HCT116 (cell line): ENCODE measurements around the gene HOXA7. TPM values are rescaled to one million over a fixed set of nuclear protein-coding genes. Genes with fewer than 3 reads are reported as not detected.
A peak's percentile ranks its signal among the peaks of the same experiment; 100 is the strongest.

ENCODE experiments used
- ATAC-seq: fragments of 200-7000 bp; cut with Tn5 transposase; 2 replicates; pipeline ENCODE4 v1.9.1; 2020; ENCODE audit warnings: mild to moderate bottlenecking, moderate library complexity
- BruUV-seq: library from RNA; stranded (reverse); fragments of 400-500 nt; replicated peaks from 2 replicates; lab custom pipeline; 2021; lab: Mats Ljungman, UMichigan
- CTCF ChIA-PET: fragments of 300-600 bp; sonication (Branson Sonifier 250); formaldehyde crosslinking; loops from one replicate; lab custom pipeline; 2021; ENCODE audit warnings: antibody characterized with exemption; lab: Charles Lee
- POLR2A ChIA-PET: fragments of 300-600, 350-600 bp; sonication (Branson Sonifier 250); formaldehyde crosslinking; loops from one replicate; lab custom pipeline; 2021; ENCODE audit warnings: antibody characterized with exemption; lab: Charles Lee
- RAD21 ChIA-PET, 2 experiments: fragments of 300-600 bp; sonication (Branson Sonifier 250); formaldehyde crosslinking; loops; one replicate each; lab custom pipeline; 2023; ENCODE audit warnings: low total read pairs in 2 of 2; ENCODE audit not compliant: uncharacterized antibody in 2 of 2, unreplicated experiment in 2 of 2, low non-redundant PET in 1 of 2; lab: Charles Lee
- DNase-seq: peaks from one replicate; pipeline ENCODE4 v3.0.0-alpha.2; 2010; ENCODE audit warnings: low read depth, low spot score
- H2AFZ ChIP-seq: fragments of 200-600 bp; shearing (Covaris generic), sonication (generic); 2 replicates; pipeline ENCODE4 v1.6.1; 2017; ENCODE audit warnings: low read depth, mixed run types, mixed read lengths, antibody characterized with exemption, low read length; ENCODE audit not compliant: poor library complexity, severe bottlenecking
- H3K27ac ChIP-seq: 2 replicates; pipeline ENCODE4 v1.5.1; 2012; ENCODE audit warnings: low read depth, low read length
- H3K27me3 ChIP-seq: fragments of 200-600 bp; sonication (generic); 2 replicates; pipeline ENCODE4 v1.6.1; 2016; ENCODE audit warnings: mixed run types, low read length, mixed read lengths; ENCODE audit not compliant: insufficient read depth
- H3K36me3 ChIP-seq, 2 experiments: fragments of 200-500 bp in 1 of 2; fragments of 200-600 bp in 1 of 2; sonication (Bioruptor generic) in 1 of 2; sonication (generic) in 1 of 2; 2 replicates each; pipeline versions ENCODE4 v1.5.1 to v1.6.1; 2014 to 2016; ENCODE audit warnings: low read length in 2 of 2, inconsistent platforms in 1 of 2, mixed read lengths in 1 of 2, mixed run types in 1 of 2; ENCODE audit not compliant: insufficient read depth in 2 of 2, control insufficient read depth in 1 of 2
- H3K4me1 ChIP-seq, 2 experiments: fragments of 200-600 bp in 1 of 2; sonication (generic) in 1 of 2; 2 replicates each; pipeline versions ENCODE4 v1.5.1 to v1.6.1; 2012 to 2017; ENCODE audit warnings: low read length in 2 of 2, inconsistent platforms in 1 of 2, mild to moderate bottlenecking in 1 of 2, mixed read lengths in 1 of 2, mixed run types in 1 of 2, moderate library complexity in 1 of 2; ENCODE audit not compliant: insufficient read depth in 2 of 2, control insufficient read depth in 1 of 2
- H3K4me2 ChIP-seq: fragments of 200-600 bp; sonication (generic); 2 replicates; pipeline ENCODE4 v1.6.1; 2017; ENCODE audit warnings: mixed run types, low read length, mixed read lengths
- H3K4me3 ChIP-seq, 2 experiments: fragments of 200-600 bp in 1 of 2; sonication (generic) in 1 of 2; replicated peaks in 1 of 2; 2 replicates each; pipeline ENCODE4 v1.5.1; 2011 to 2016; ENCODE audit warnings: low read length in 2 of 2, control low read depth in 1 of 2, low read depth in 1 of 2, mild to moderate bottlenecking in 1 of 2, mixed read lengths in 1 of 2, mixed run types in 1 of 2
- H3K79me2 ChIP-seq: fragments of 200-600 bp; sonication (generic); 2 replicates; pipeline ENCODE4 v1.6.1; 2017; ENCODE audit warnings: mild to moderate bottlenecking, mixed run types, low read length, moderate library complexity, mixed read lengths; ENCODE audit not compliant: insufficient read depth
- H3K9ac ChIP-seq: fragments of 200-600 bp; sonication (generic); 2 replicates; pipeline ENCODE4 v1.6.1; 2016; ENCODE audit warnings: low read length, mixed read lengths
- H3K9me2 ChIP-seq: fragments of 200-600 bp; sonication (generic), shearing (Covaris generic); 2 replicates; pipeline ENCODE4 v1.6.1; 2017; ENCODE audit warnings: mixed run types, mild to moderate bottlenecking, moderate library complexity; ENCODE audit not compliant: insufficient read depth
- H3K9me3 ChIP-seq, 2 experiments: fragments of 200-500 bp in 1 of 2; fragments of 200-600 bp in 1 of 2; sonication (Bioruptor generic) in 1 of 2; sonication (generic) in 1 of 2; 2 replicates each; pipeline ENCODE4 v1.6.1; 2014 to 2017; ENCODE audit warnings: low read length in 2 of 2, mixed read lengths in 2 of 2, inconsistent platforms in 1 of 2, low read depth in 1 of 2, mild to moderate bottlenecking in 1 of 2, mixed run types in 1 of 2, moderate library complexity in 1 of 2; ENCODE audit not compliant: control insufficient read depth in 1 of 2, insufficient read depth in 1 of 2
- H4K20me1 ChIP-seq: fragments of 200-600 bp; sonication (generic), shearing (Covaris generic); 2 replicates; pipeline ENCODE4 v1.6.1; 2017; ENCODE audit warnings: mixed run types, mild to moderate bottlenecking, moderate library complexity; ENCODE audit not compliant: insufficient read depth
- CEBPB ChIP-seq: IDR thresholded peaks from 2 replicates; pipeline ENCODE4 v1.6.1; 2012; ENCODE audit warnings: low read depth
- CTCF ChIP-seq, 3 experiments: fragments of 200-600 bp in 1 of 3; sonication (generic) in 1 of 3; IDR thresholded peaks in 2 of 3; conservative IDR thresholded peaks in 1 of 3; 2 replicates each; pipeline ENCODE4 v1.5.1; 2012 to 2017; ENCODE audit warnings: low read depth in 2 of 3, low read length in 2 of 3, antibody characterized with exemption in 1 of 3, borderline replicate concordance in 1 of 3, control low read depth in 1 of 3, mild to moderate bottlenecking in 1 of 3, mixed read lengths in 1 of 3, mixed run types in 1 of 3, moderate library complexity in 1 of 3; ENCODE audit not compliant: insufficient read depth in 1 of 3
- ELF1 ChIP-seq: IDR thresholded peaks from 2 replicates; pipeline ENCODE4 v1.6.1; 2012; ENCODE audit warnings: low read depth, borderline replicate concordance
- EZH2 ChIP-seq: fragments of 200-600 bp; sonication (generic); IDR thresholded peaks from 2 replicates; pipeline ENCODE4 v1.6.1; 2017; ENCODE audit warnings: antibody characterized with exemption, mixed run types
- EZH2phosphoT487 ChIP-seq: fragments of 200-600 bp; IDR thresholded peaks from 2 replicates; pipeline ENCODE4 v1.6.1; 2018; ENCODE audit warnings: antibody characterized with exemption, borderline replicate concordance
- JUND ChIP-seq: IDR thresholded peaks from 2 replicates; pipeline ENCODE4 v1.6.1; 2012
- MAX ChIP-seq: IDR thresholded peaks from 2 replicates; pipeline ENCODE4 v1.6.1; 2012
- POLR2AphosphoS5 ChIP-seq: IDR thresholded peaks from 2 replicates; pipeline ENCODE4 v1.6.1; 2011; ENCODE audit warnings: mild to moderate bottlenecking, low read depth, low read length, moderate library complexity
- SIN3A ChIP-seq: IDR thresholded peaks from 2 replicates; pipeline ENCODE4 v1.6.1; 2012; ENCODE audit warnings: low read depth
- SP1 ChIP-seq: IDR thresholded peaks from 2 replicates; pipeline ENCODE4 v1.6.1; 2012; ENCODE audit warnings: low read depth
- TCF7L2 ChIP-seq: IDR thresholded peaks from 2 replicates; pipeline ENCODE4 v1.7.0; 2011; ENCODE audit warnings: borderline replicate concordance, inconsistent platforms; ENCODE audit not compliant: insufficient read depth, insufficient read length; ENCODE audit errors: extremely low read depth
- YY1 ChIP-seq: IDR thresholded peaks from 2 replicates; pipeline ENCODE4 v1.6.1; 2011; ENCODE audit warnings: low read length, low read depth, moderate library complexity, mild to moderate bottlenecking; ENCODE audit not compliant: insufficient replicate concordance; ENCODE audit errors: extremely low read depth
- intact Hi-C: fragments of 100-400 bp; cut with micrococcal nuclease; formaldehyde crosslinking; loops from 2 replicates; pipeline ENCODE4 v1.10.0; 2022
- total RNA-seq: library from RNA; stranded (reverse); gene quantifications from one replicate; pipeline ENCODE4 v1.2.1, GENCODE V29; 2021; ENCODE audit not compliant: unreplicated experiment
- TF ChIP-seq, protein P1 (sequence below): IDR thresholded peaks from 2 replicates; pipeline ENCODE4 v1.6.1; 2011; ENCODE audit warnings: mild to moderate bottlenecking, low read length, moderate library complexity; ENCODE audit not compliant: insufficient replicate concordance; ENCODE audit errors: extremely low read depth

Gene HOXA7
- total RNA-seq, 1 experiment from 2014 or later: 15.0 TPM

DNA sequence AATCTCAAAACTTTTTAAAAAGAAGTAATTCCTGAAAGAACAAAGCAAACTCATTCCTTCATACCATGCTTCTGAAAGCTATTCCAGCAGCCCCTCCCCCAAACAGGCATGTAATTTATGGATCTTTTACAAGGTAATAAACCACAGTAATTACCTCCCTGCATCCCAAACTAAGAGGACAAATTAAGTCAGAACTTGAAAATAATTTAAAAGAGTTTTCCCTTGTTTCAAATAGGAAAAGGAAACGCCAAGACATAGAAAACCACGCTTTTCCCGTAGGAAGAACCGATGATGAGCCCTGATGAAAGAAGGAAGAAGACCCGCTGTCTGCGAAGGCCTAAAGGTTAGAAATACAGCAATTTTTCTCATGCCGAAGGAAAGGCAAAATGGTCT is 34.8 kb downstream of the HOXA7 start:
- Histone ChIP-seq H3K4me2 (no peak overlapping the region), H3K9ac (no peak overlapping the region), H3K4me3 (no peak overlapping the region), H3K36me3 (no peaks in the 10 kb centered on the region), H3K9me3 (no peaks in the 10 kb centered on the region), H2AFZ (no peak overlapping the region), H3K79me2 (no peaks in the 10 kb centered on the region), H3K27me3 (peaks cover 28% of the 10 kb centered on the region; the same call in 1 of the 2 replicates), H4K20me1 (no peaks in the 10 kb centered on the region), H3K9me2 (no peaks in the 10 kb centered on the region), H3K27ac (no peak overlapping the region), H3K4me1 (peaks cover 40 to 79% of the 10 kb centered on the region in 2 experiments)
- ATAC-seq: no peak
- no peak for DNase-seq
- POLR2A ChIA-PET: no interaction called here
- no peak for TF ChIP-seq MAX
- TF ChIP-seq YY1: no peak
- no TSS peak for BruUV-seq
- CTCF ChIA-PET: no interaction called here
- RAD21 ChIA-PET: no interaction called here
- intact Hi-C loops: no loop called here

- POLR2A ChIA-PET: interaction anchor here (1.2 kb wide), 1 partner anchor 9 kb away, joined by 3 read pairs; no protein-coding TSS in a partner anchor
- RAD21 ChIA-PET: no interaction called here
- Histone ChIP-seq H3K9ac (no peak overlapping the region), H3K27me3 (peaks cover 16% of the 10 kb centered on the region; the same call in 1 of the 2 replicates), H3K4me2 (peak overlapping the region; percentile 24; the same call in 1 of the 2 replicates), H2AFZ (no peak overlapping the region), H4K20me1 (no peaks in the 10 kb centered on the region), H3K36me3 (no peaks in the 10 kb centered on the region), H3K4me3 (no peak overlapping the region), H3K27ac (no peak overlapping the region), H3K79me2 (no peaks in the 10 kb centered on the region), H3K4me1 (peaks cover 50 to 81% of the 10 kb centered on the region in 2 experiments), H3K9me2 (no peaks in the 10 kb centered on the region), H3K9me3 (no peaks in the 10 kb centered on the region)
- ATAC-seq: no peak
- CTCF ChIA-PET: interaction anchor here (0.8 kb wide), 1 partner anchor 266 kb away, joined by 4 read pairs; no protein-coding TSS in a partner anchor
- DNase-seq: no peak
- BruUV-seq: no TSS peak
- TF ChIP-seq MAX (no peak), CTCF (IDR thresholded peaks at IDR 0.05 in 2 of 3, conservative IDR thresholded peaks at IDR 0.05 in 1 of 3; ENCODE audit: borderline replicate concordance in 1 of 3, insufficient read depth in 1 of 3, low read depth in 2 of 3, low read length in 2 of 3) (no peak), EZH2 (no peak), SIN3A (no peak), YY1 (no peak), POLR2AphosphoS5 (no peak), ELF1 (no peak), EZH2phosphoT487 (no peak), TCF7L2 (no peak), SP1 (no peak), JUND (no peak), CEBPB (no peak)
- TF ChIP-seq, protein P1, sequence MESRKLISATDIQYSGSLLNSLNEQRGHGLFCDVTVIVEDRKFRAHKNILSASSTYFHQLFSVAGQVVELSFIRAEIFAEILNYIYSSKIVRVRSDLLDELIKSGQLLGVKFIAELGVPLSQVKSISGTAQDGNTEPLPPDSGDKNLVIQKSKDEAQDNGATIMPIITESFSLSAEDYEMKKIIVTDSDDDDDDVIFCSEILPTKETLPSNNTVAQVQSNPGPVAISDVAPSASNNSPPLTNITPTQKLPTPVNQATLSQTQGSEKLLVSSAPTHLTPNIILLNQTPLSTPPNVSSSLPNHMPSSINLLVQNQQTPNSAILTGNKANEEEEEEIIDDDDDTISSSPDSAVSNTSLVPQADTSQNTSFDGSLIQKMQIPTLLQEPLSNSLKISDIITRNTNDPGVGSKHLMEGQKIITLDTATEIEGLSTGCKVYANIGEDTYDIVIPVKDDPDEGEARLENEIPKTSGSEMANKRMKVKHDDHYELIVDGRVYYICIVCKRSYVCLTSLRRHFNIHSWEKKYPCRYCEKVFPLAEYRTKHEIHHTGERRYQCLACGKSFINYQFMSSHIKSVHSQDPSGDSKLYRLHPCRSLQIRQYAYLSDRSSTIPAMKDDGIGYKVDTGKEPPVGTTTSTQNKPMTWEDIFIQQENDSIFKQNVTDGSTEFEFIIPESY: no peak
- intact Hi-C loops: no loop called here
Measured at GRCh38 chr7:27119412-27119911, 37.0 kb downstream of the HOXA7 start.
